CD4-positive, alpha-beta T cell treated with Interleukin-6 at 100 ng/mL for 8 hours (primary cell): ENCODE data around the gene ANKRD10.

Experiments
- DNase-seq: peaks from one replicate; pipeline ENCODE4 v3.0.0-alpha.2; 2020; ENCODE audit warnings: mixed read lengths, low spot score

Gene ANKRD10

GRCh38 chr13:110944968-110945927, 30.4 kb upstream of the ANKRD10 start:
- no peak for DNase-seq

- no peak for DNase-seq
Measured at GRCh38 chr13:110944121-110944967, 29.5 kb upstream of the ANKRD10 start.

- DNase-seq = no peak
Measured at GRCh38 chr13:110942248-110942981, 27.5 kb upstream of the ANKRD10 start.

- DNase-seq = no peak
Measured at GRCh38 chr13:110938662-110939421, 24.0 kb upstream of the ANKRD10 start.

- no peak for DNase-seq
Measured at GRCh38 chr13:110937511-110938285, 22.8 kb upstream of the ANKRD10 start.

- DNase-seq = no peak
Measured at GRCh38 chr13:110936519-110936918, 21.6 kb upstream of the ANKRD10 start.

GRCh38 chr13:110932588-110932987, 17.7 kb upstream of the ANKRD10 start:
- no peak for DNase-seq

- no peak for DNase-seq
Measured at GRCh38 chr13:110929104-110929777, 14.4 kb upstream of the ANKRD10 start.

- DNase-seq = no peak
Measured at GRCh38 chr13:110925023-110925612, 10.2 kb upstream of the ANKRD10 start.

- no peak for DNase-seq
Measured at GRCh38 chr13:110924639-110924934, 9.7 kb upstream of the ANKRD10 start.

GRCh38 chr13:110923777-110924638, 9.1 kb upstream of the ANKRD10 start:
- no peak for DNase-seq

- no peak for DNase-seq
Measured at GRCh38 chr13:110923086-110923485, 8.2 kb upstream of the ANKRD10 start.

GRCh38 chr13:110922506-110922905, 7.6 kb upstream of the ANKRD10 start:
- DNase-seq = no peak

- no peak for DNase-seq
Measured at GRCh38 chr13:110921695-110922094, 6.8 kb upstream of the ANKRD10 start.

GRCh38 chr13:110921209-110921608, 6.3 kb upstream of the ANKRD10 start:
- no peak for DNase-seq

- no peak for DNase-seq
Measured at GRCh38 chr13:110920038-110920437, 5.2 kb upstream of the ANKRD10 start.

GRCh38 chr13:110916301-110917142, 1.7 kb upstream of the ANKRD10 start:
- DNase-seq = no peak

GRCh38 chr13:110915874-110916206, 971 bp upstream of the ANKRD10 start:
- DNase-seq = no peak
